Activated CD8-positive, alpha-beta memory T cell treated with anti-CD3 and anti-CD28 coated beads for 4 hours (primary cell): Measurements from ENCODE around the gene PTPRE.
"Not testable (repeated sequence)": the region's sequence is repeated elsewhere in the genome, so short reads cannot be mapped to it uniquely, and the experiment has no call there.

Experiments used
- DNase-seq, 2 donors: peaks; one replicate each; pipeline ENCODE4 v3.0.0-alpha.2; 2020; ENCODE audit warnings: low read depth in 2 of 2

PTPRE gene

DNA sequence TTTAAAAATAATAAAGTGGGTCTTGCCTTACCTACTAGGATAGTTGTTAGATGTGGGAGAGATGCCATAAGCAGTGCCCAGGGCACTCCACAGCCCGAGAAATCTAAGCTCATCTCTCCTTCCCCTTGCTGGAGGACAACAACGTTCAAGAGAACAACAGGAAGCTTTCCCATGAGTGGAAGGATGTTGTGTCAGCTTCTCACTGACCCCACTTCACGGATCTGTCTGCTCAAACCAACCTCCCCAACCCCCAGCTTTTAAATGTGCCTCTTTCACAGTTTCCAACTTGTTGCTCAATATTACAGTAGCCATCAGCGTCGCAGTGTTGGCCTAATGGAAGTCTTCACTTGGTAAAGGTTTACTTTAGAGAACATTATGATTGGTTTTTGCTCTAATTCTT, 72.1 kb downstream of the PTPRE start:
- DNase-seq = no peak

DNA sequence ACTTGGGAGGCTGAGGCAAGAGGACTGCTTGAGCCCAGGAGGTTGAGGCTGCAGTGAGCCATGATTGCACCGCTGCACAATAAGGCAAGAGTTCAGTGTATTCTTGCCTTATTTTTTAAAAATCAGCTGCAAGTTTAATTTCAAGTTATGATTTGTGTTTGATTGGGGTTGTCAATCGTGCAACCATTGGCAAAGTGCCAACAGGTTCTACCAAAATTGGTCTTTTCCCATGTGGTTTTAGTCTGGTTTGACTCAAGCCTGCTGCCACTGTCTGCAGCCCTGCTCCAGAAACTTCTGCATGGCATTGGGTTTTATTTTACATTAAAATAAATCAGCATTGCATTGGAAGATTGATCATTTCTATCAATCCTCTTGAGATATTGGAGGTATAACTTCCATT, 72.7 kb downstream of the PTPRE start:
- DNase-seq = no peak

DNA sequence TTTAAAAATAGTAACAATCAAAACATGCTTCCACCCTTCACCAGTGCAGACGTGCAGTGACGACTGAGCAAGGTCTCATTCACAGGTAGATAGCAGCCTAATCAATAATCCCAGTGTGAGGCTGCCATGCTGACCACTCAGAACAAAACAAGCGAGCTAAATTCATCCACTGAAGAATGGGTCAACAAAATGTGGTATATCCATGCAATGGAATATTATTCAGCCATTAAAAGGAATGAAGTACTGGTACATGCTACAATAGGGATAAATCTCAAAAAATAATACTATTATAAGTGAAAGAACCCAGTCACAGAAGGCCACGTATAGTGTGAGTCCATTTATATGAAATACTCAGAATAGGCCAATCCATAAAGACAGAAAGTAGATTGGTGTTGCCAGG, 74.0 kb downstream of the PTPRE start:
- no peak for DNase-seq

DNA sequence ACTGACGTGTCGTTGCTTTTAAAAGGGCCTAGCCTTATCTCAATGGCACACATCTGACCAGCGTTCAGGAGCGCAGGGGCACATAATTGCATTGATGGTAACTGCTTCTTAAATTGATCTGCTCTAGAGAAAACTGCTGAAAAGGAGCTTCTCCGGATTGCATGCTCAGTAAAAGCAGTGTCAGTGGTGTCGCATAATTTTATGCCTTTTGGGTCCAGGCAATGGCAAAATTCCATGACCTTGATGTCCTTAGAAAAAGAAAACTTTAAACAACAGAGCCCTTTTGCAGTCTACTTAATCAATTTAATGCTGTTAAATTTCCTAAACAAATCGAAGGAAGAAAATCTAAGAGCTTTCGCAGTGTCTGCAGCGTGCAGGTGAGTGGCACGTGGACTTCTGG, 75.7 kb downstream of the PTPRE start:
- no peak for DNase-seq

DNA sequence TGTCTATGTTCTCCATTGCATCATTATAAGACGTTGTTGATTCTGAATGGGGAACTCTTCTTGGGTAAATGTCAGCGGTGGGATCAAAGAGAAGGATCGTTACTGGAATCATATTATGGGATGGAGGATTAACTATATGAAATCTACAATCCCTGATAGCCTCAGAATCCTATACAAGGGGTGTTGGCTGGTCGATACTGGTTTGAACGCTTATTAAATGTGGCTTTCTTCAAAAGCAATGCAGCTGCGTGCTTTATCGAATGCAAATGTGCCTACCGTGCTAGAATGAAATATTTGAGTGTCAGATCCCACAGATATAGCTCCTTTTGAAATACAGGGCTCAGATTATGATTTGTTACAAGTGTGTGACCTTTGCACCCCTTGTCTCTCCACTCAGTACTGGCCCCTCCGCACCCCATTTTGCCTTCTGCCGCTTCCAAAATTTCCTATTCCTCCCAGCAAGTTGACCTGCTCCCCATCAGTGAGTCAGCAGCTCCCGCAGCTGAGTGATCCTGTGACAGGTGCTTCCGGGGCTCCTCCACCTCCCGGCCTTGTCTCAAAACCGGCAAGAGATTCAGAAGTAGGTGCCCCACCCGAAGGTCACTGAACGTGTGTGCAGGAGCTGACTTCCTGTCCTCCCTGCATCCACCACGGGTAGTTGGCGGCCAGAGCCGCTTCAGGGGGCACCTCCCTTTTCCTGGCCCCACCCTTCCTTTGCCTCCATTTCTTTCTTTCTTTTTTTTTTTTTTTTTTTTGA, 76.6 kb downstream of the PTPRE start:
- DNase-seq = no peak

- no peak for DNase-seq
These were observed 78.0 kb downstream of the PTPRE start for GRCh38 chr10:127984945-127985344.

GRCh38 chr10:127986531-127987466, 79.9 kb downstream of the PTPRE start:
- no peak for DNase-seq

- no peak for DNase-seq
These were observed 80.8 kb downstream of the PTPRE start for GRCh38 chr10:127987467-127988380.

DNA sequence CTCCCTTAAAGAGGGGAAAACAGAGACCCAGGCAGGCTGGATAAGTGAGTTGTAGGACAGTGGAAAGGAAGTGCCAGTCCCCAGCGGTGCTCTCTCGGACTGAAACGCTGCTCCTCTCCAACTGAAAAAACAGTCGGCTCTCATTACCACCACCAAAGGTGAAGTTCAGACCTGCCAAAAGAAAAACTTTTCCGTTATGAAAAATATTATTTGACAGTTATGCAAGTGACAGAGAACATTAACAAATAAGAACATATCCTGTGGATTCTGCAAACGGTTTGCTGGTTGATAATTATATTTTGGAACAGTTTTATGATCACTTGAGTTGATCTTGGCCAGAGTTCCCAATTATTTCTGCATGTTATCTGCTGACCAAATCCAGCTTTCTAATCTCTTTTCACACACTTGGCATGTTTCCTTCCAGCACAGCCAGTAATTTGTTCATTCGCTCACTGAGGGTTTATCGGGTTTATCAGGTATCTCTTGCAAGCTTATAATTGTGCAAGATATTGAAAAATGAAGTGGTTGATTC, 82.6 kb downstream of the PTPRE start:
- DNase-seq = no peak

- not testable (repeated sequence) for DNase-seq
These were observed 83.4 kb downstream of the PTPRE start for GRCh38 chr10:127990132-127990788.

DNA sequence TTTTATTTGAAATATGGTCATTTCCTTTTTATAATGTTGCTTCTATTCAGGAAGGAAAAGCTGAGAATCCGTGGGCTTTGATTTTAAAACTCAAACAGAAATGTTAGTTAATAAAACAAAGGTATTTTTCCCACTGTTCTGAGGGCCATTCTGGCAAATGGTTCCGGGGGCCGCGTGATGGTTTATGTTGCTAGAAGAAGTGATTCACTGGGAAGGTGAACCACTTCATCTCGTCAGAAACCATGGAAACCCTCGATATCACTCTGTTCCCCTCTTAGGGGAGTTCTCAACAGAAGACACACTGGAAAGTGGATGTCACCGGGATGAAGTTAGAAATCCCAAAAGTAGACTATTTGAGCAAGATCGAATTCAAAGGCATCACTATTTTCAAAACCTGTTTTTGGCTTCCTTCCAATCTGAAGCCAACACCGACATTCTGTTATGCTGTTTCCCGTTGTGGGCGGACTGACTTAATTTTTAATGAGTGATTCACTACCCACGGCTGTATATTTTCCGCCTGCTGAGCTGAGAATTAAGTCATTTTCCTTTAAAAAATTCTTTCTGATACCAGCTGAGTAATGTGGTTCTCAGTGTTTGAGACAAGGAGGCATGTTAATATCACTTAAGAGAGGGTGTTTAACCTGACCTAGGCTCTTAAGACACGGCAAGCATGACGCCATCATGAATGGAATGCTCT, 84.1 kb downstream of the PTPRE start:
- peak; percentile 40 to 59 for DNase-seq

DNA sequence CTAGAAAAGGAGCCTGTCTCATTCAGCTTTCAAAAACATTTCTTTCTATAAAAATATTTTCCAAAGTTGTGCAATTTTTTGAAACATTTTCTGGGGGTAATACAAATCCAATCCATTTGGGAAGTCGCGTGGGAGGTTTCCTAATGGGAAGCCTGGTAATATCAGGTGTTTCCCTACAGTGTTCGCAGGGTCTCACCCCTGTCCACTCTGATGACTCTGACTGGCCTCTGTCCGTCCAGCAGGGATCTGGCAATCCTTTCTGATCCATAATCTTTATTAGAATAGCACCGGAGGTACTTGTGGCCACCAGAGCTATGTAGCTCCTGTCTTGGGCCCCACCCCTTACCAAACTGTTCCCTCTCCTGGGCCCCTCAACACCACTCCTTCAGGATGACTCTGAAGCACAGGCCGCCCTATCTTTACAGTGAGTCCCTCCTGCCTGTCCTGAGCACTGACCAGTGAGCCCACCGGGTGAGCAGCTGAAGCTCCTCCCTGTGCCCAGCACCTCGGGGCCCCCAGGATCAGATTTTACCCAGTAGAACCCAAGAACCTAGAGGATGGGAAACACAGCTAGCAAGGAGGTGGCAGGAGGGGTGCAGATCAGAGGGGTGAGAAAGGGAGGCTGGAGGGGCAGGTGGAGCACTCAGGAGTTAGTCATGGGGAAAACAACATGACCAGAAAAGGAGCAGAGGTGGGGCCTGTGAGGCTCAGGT, 84.8 kb downstream of the PTPRE start:
- DNase-seq = no peak

DNA sequence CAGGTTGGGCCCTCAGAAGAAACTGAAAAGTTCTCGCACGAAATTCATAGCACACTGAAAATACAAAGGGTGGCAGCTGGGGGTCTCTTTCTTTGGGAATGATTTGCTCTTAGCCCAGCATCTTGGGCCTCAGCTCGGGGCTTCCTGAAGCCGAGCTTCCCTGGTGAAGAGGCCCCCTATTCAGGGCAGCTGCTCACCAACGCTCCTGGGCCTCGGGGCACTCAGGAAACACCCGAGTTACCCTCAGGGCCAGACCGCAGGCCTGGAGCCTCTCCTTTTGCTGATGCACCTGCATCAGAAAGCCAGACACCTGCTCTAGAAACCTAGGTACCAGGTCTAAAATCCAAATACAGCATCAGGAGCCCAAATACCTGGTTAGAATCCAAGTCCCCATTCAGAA, 85.5 kb downstream of the PTPRE start:
- no peak for DNase-seq

GRCh38 chr10:127993056-127993690, 86.3 kb downstream of the PTPRE start:
- no peak for DNase-seq

DNA sequence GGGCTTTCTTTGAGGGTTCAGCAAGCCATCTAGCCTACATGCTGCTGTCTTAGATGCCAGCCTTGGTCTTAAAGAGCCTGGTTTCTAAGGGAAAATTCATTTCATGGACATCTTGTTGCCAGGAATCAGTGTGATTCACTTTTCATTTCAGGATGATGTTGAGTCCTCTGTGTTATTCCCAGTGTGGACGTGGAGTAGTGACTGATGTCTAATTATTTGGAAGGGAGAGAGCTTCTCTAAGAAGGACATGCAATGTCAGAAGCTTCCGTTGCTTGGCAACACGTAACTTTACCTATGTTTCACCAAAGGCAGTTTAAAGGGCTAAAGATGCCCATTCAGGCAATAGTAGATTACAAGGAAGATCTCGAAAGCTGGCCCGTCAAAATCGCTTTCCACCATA, 89.0 kb downstream of the PTPRE start:
- DNase-seq = no peak

DNA sequence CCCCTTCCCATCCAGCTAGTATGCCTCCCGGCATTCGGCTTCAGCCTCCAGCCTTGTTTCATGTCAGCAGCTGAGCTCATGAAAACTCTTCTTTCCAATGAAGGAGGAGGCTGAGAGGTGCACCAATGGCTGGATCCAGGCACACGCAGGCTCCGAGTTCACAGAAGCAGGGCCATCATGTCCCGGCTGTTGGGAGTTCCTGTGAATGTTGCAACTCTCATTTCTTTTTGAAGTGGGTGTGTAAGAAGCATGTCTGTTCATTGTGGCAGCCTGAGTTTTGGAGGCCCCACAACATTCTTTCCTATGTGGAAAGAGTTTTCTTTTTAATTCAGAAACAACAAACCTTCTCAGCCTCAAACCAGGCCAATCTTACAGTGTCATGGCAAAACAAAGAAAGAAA, 89.7 kb downstream of the PTPRE start:
- no peak for DNase-seq

GRCh38 chr10:127997271-127997670, 90.4 kb downstream of the PTPRE start:
- DNase-seq = no peak

GRCh38 chr10:127997937-127998336, 91.0 kb downstream of the PTPRE start:
- no peak for DNase-seq

GRCh38 chr10:127998501-127999144, 91.7 kb downstream of the PTPRE start:
- no peak for DNase-seq
